Stimulated activated CD4-positive, alpha-beta T cell treated with anti-CD3 and anti-CD28 coated beads, Interleukin-1b, Interleukin-23, amount 100 ng/mL, for 4 hours (primary cell): Measurements from ENCODE around the gene AIF1L.

ENCODE experiments used
- DNase-seq, 2 donors: peaks; one replicate each; pipeline ENCODE4 v3.0.0-alpha.2; 2020; ENCODE audit warnings: low read depth in 2 of 2

AIF1L gene

GRCh38 chr9:131076347-131077195 lies 19.8 kb upstream of the AIF1L start:
- DNase-seq: no peak

- no peak for DNase-seq
Measured at GRCh38 chr9:131078427-131079366, 17.6 kb upstream of the AIF1L start.

- no peak for DNase-seq
Measured at GRCh38 chr9:131080589-131080988, 15.7 kb upstream of the AIF1L start.

GRCh38 chr9:131081868-131082267 lies 14.5 kb upstream of the AIF1L start:
- no peak for DNase-seq

- DNase-seq: no peak
Measured at GRCh38 chr9:131082774-131083512, 13.4 kb upstream of the AIF1L start.

- no peak for DNase-seq
Measured at GRCh38 chr9:131084661-131085369, 11.5 kb upstream of the AIF1L start.

GRCh38 chr9:131085370-131086122 lies 10.8 kb upstream of the AIF1L start:
- no peak for DNase-seq

GRCh38 chr9:131087354-131087893 lies 8.9 kb upstream of the AIF1L start:
- DNase-seq: no peak

GRCh38 chr9:131090025-131090787 lies 6.1 kb upstream of the AIF1L start:
- DNase-seq: no peak

- DNase-seq: no peak
Measured at GRCh38 chr9:131091352-131091992, 4.9 kb upstream of the AIF1L start.

- DNase-seq: no peak
Measured at GRCh38 chr9:131092030-131092429, 4.3 kb upstream of the AIF1L start.

GRCh38 chr9:131092548-131093440 lies 3.5 kb upstream of the AIF1L start:
- DNase-seq: no peak

GRCh38 chr9:131094015-131094414 lies 2.3 kb upstream of the AIF1L start:
- DNase-seq: no peak

- no peak for DNase-seq
Measured at GRCh38 chr9:131094622-131095021, 1.7 kb upstream of the AIF1L start.

GRCh38 chr9:131095666-131096268 lies 564 bp upstream of the AIF1L start:
- no peak for DNase-seq

GRCh38 chr9:131097126-131097947 lies 1.0 kb downstream of the AIF1L start:
- no peak for DNase-seq

GRCh38 chr9:131097948-131098278 lies 1.6 kb downstream of the AIF1L start:
- no peak for DNase-seq
